ENCODE data around the gene PLXNA4.

DNA sequence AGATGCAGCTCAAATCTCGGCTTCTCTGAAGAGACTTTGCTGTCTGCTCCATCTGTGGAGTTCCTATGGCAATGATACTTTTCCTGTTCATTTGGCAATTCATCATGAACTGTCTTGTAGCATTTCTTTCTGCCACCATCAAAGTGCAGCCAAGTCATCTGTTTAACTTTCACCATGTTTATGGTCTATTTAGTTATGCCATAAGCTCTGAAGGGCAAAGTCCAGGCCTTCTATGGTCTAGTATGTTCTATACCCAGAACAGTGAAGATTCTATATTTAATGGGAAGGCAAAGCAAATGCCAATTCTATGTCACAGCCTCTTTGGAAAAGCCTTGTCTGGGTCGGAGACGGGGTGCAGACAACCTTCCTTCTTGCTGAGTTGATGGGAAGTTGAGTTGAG is 472.6 kb downstream of the PLXNA4 start:
- TF ChIP-seq, protein P1, sequence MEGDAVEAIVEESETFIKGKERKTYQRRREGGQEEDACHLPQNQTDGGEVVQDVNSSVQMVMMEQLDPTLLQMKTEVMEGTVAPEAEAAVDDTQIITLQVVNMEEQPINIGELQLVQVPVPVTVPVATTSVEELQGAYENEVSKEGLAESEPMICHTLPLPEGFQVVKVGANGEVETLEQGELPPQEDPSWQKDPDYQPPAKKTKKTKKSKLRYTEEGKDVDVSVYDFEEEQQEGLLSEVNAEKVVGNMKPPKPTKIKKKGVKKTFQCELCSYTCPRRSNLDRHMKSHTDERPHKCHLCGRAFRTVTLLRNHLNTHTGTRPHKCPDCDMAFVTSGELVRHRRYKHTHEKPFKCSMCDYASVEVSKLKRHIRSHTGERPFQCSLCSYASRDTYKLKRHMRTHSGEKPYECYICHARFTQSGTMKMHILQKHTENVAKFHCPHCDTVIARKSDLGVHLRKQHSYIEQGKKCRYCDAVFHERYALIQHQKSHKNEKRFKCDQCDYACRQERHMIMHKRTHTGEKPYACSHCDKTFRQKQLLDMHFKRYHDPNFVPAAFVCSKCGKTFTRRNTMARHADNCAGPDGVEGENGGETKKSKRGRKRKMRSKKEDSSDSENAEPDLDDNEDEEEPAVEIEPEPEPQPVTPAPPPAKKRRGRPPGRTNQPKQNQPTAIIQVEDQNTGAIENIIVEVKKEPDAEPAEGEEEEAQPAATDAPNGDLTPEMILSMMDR (IDR thresholded peaks at IDR 0.05) = no peak
- TF ChIP-seq POLR2A (IDR thresholded peaks at IDR 0.05) = no peak

Measured in body of pancreas (tissue), 4 donors.